ENCODE data around the gene AAK1.

DNA sequence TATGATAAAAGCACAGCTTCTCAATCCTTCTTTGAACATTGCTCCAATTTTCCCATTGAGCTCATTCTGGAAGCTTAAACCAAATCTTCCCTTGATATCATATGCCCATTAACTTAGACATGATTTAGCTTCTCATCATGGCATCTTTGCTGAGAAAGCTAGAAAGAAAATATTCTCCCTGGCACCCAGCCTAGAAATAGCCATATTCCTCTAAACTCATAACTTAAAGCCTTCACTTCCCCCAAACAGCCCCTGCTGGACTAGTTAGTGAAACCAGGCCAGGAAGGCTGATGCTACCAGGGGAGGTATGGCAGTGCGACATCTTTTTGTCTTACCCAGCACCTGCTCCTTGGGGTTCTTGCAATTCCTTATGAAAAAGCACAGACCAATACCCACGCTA, 4.3 kb downstream of the AAK1 start:
- TF ChIP-seq, protein P1, sequence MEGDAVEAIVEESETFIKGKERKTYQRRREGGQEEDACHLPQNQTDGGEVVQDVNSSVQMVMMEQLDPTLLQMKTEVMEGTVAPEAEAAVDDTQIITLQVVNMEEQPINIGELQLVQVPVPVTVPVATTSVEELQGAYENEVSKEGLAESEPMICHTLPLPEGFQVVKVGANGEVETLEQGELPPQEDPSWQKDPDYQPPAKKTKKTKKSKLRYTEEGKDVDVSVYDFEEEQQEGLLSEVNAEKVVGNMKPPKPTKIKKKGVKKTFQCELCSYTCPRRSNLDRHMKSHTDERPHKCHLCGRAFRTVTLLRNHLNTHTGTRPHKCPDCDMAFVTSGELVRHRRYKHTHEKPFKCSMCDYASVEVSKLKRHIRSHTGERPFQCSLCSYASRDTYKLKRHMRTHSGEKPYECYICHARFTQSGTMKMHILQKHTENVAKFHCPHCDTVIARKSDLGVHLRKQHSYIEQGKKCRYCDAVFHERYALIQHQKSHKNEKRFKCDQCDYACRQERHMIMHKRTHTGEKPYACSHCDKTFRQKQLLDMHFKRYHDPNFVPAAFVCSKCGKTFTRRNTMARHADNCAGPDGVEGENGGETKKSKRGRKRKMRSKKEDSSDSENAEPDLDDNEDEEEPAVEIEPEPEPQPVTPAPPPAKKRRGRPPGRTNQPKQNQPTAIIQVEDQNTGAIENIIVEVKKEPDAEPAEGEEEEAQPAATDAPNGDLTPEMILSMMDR (IDR thresholded peaks at IDR 0.05; ENCODE audit: borderline replicate concordance, extremely low read depth, low read length, poor library complexity, severe bottlenecking) = peak; percentile 7
- TF ChIP-seq EZH2 (IDR thresholded peaks at IDR 0.05; ENCODE audit: borderline replicate concordance, low read depth, low read length, severe bottlenecking) = no peak
